Transverse colon (tissue), 4 donors: ENCODE results near the gene CTSF. TPM values are rescaled to one million over a fixed set of nuclear protein-coding genes. Genes with fewer than 3 reads are reported as not detected.

Source experiments
- DNase-seq: peaks from one replicate; pipeline ENCODE4 v3.0.0-alpha.2; 2019
- H3K27ac ChIP-seq, 4 donors: fragments of 200-600 bp; sonication (generic); 2 replicates each; pipeline ENCODE4 v1.5.1; 2016 to 2018; ENCODE audit warnings: inconsistent platforms in 4 of 4
- H3K27me3 ChIP-seq: fragments of 200-600 bp; sonication (generic); 2 replicates; pipeline ENCODE4 v1.5.1; 2017; ENCODE audit warnings: inconsistent platforms
- H3K36me3 ChIP-seq, 4 donors: fragments of 200-600 bp; sonication (generic); 2 replicates each; pipeline ENCODE4 v1.5.1; 2017 to 2019; ENCODE audit warnings: inconsistent platforms in 4 of 4
- H3K4me1 ChIP-seq, 4 donors: fragments of 200-600 bp; sonication (generic); 2 replicates each; pipeline ENCODE4 v1.5.1; 2017 to 2020; ENCODE audit warnings: inconsistent platforms in 4 of 4
- H3K4me3 ChIP-seq, 4 donors: fragments of 200-600 bp; sonication (generic); 1 replicate in 1 of 4; 2 replicates in 3 of 4; pipeline versions ENCODE4 v1.5.1 to v1.6.1; 2017 to 2019; ENCODE audit warnings: inconsistent platforms in 4 of 4
- H3K9me3 ChIP-seq, 2 donors: fragments of 200-600 bp; sonication (generic); 2 replicates each; pipeline ENCODE4 v1.5.1; 2017 to 2019; ENCODE audit warnings: inconsistent platforms in 2 of 2
- EP300 ChIP-seq: sonication (generic); formaldehyde crosslinking; IDR thresholded peaks from one replicate; pipeline ENCODE4 v1.6.1; 2017; ENCODE audit warnings: antibody characterized with exemption, low read depth
- POLR2A ChIP-seq: fragments of 450-650 bp; IDR thresholded peaks from one replicate; pipeline ENCODE4 v1.6.1; 2016; ENCODE audit warnings: antibody characterized with exemption, mild to moderate bottlenecking, moderate library complexity
- POLR2AphosphoS5 ChIP-seq, 3 donors: sonication (generic); formaldehyde crosslinking; IDR thresholded peaks; one replicate each; pipeline ENCODE4 v1.6.1; 2016; ENCODE audit warnings: antibody characterized with exemption in 3 of 3
- WGBS, 2 donors: methylation state at CpG; one replicate each; pipeline ENCODE4 v1.1.5; 2018; ENCODE audit warnings: low coverage in 1 of 2; 5-methylcytosine and 5-hydroxymethylcytosine counted together
- in situ Hi-C, 4 donors: fragments of 200-750 bp; cut with MboI; loops; one replicate each; pipeline versions ENCODE4 v1.15.0 to v1.15.1; 2017; ENCODE audit warnings: low sequenced_read_pairs in 3 of 4, low pct_ligation_motif_present in 1 of 4, low pct_unique_long_range_greater_than_20kb in 1 of 4
- intact Hi-C: fragments of 100-400 bp; cut with DNase I; formaldehyde crosslinking; loops from one replicate; pipeline ENCODE4 v1.15.1; 2023; ENCODE audit warnings: low total_unique reads
- total RNA-seq, 4 donors: library from RNA; depleted of rRNA; stranded (reverse); fragments of >200 nt; gene quantifications; one replicate each; pipeline ENCODE4 v1.1.0, GENCODE V29; 2016
- TF ChIP-seq, protein P1 (sequence below), 5 experiments: fragments of 200-600 bp in 3 of 5; fragments of 450-650 bp in 2 of 5; sonication (generic) in 3 of 5; IDR thresholded peaks; 1 replicate in 2 of 5; 2 replicates in 3 of 5; pipeline ENCODE4 v1.5.1; 2016 to 2017; ENCODE audit warnings: antibody characterized with exemption in 5 of 5, inconsistent platforms in 3 of 5, mild to moderate bottlenecking in 2 of 5, moderate library complexity in 1 of 5

CTSF gene
- total RNA-seq, 4 donors from 2014 or later: 23.5 to 80.6 (median 39.0) TPM

DNA sequence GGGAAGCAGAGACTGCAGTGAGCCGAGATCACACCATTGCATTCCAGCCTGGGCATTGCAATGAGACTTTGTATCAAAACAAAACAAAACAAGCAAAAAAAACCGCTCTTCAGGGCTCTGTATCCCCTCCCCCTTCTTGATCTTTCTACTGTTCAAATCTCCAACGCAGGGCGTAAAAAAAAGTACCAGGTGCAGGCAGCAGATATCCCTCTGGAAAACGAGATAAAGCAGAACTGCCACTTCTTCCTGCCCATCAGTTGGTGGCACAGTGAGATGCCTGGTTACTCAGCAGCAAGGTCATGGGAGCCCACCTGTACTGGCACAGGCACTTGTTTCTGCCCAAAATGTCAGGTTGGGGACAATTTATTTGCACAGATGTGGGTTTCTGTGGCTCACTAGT is 35.7 kb upstream of the CTSF start:
- intact Hi-C loops: no loop called here
- Histone ChIP-seq H3K4me3 (no peak overlapping the region), H3K27me3 (no peaks in the 10 kb centered on the region), H3K9me3 (no peaks in the 10 kb centered on the region), H3K4me1 (peaks cover 15 to 30% (median 22%) of the 10 kb centered on the region in 4 donors), H3K27ac (no peak overlapping the region), H3K36me3 (no peaks in the 10 kb centered on the region)
- DNase-seq: no peak
- WGBS, 2 donors: 87 to 89% methylated on average over 5 of the region's 5 CpGs
- in situ Hi-C loops: no loop called here
- TF ChIP-seq EP300: no peak
- TF ChIP-seq, protein P1, sequence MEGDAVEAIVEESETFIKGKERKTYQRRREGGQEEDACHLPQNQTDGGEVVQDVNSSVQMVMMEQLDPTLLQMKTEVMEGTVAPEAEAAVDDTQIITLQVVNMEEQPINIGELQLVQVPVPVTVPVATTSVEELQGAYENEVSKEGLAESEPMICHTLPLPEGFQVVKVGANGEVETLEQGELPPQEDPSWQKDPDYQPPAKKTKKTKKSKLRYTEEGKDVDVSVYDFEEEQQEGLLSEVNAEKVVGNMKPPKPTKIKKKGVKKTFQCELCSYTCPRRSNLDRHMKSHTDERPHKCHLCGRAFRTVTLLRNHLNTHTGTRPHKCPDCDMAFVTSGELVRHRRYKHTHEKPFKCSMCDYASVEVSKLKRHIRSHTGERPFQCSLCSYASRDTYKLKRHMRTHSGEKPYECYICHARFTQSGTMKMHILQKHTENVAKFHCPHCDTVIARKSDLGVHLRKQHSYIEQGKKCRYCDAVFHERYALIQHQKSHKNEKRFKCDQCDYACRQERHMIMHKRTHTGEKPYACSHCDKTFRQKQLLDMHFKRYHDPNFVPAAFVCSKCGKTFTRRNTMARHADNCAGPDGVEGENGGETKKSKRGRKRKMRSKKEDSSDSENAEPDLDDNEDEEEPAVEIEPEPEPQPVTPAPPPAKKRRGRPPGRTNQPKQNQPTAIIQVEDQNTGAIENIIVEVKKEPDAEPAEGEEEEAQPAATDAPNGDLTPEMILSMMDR (IDR thresholded peaks at IDR 0.05): no peak
- TF ChIP-seq POLR2A: no peak
- no peak for TF ChIP-seq POLR2AphosphoS5 (IDR thresholded peaks at IDR 0.05)

DNA sequence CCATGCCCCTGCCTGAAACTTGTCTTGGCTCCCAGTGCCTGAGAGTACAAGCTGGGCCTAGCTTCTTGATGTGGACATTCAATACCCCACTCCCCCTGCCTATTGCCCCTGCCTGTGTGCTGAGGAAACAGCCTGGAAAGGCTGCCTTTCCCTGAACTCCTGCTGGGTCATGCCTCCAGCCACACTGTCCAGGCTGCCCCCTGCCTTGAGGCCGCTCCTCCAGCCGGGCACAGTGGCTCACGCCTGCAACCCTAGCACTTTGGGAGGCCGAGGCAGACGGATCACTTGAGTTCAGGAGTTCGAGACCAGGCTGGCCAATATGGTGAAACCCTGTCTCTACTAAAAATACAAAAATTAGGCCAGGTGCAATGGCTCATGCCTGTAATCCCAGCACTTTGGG is 34.7 kb upstream of the CTSF start:
- Histone ChIP-seq H3K9me3 (no peaks in the 10 kb centered on the region), H3K36me3 (no peaks in the 10 kb centered on the region), H3K27ac (no peak overlapping the region), H3K4me1 (peaks cover 12 to 20% (median 17%) of the 10 kb centered on the region in 4 donors), H3K4me3 (no peak overlapping the region), H3K27me3 (no peaks in the 10 kb centered on the region)
- WGBS, 2 donors: 97% methylated on average over 6 of the region's 6 CpGs; no CpG with 5 or more reads in 1 of the 2 donors
- intact Hi-C loops: no loop called here
- in situ Hi-C loops: no loop called here
- TF ChIP-seq EP300: no peak
- TF ChIP-seq POLR2A: no peak
- no peak for TF ChIP-seq POLR2AphosphoS5 (IDR thresholded peaks at IDR 0.05)
- TF ChIP-seq, protein P1 (IDR thresholded peaks at IDR 0.05): no peak
- no peak for DNase-seq

DNA sequence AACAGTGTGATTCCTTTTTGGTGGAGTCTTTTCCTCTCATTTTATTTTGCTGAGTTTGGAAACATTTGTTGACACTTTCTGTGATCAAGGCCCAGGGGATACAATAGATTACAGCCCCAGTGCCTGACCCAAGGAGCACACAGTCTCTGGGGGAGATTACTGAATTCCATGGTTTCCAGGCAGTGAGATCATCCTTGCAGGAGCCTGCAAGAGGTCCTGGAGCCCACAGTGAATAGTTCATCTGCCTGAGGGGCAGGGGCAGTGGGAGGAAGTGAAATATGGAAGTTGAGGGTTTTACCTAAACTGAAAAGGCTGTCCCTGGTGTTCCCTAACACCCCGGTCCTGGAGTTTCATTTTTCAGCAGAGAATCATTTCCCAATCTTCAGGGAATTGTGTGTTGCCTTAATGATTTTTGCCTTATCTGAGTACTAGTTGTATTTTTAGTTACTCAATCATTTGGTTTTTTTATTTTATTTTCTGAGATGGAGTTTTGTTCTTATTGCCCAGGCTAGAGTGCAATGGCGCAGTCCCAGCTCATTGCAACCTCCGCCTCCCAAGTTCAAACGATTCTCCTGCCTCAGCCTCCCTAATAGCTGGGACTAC is 32.3 kb upstream of the CTSF start:
- DNase-seq: no peak
- Histone ChIP-seq H3K36me3 (no peaks in the 10 kb centered on the region), H3K4me3 (no peak overlapping the region), H3K4me1 (peaks cover 0 to 5% (median 2%) of the 10 kb centered on the region in 4 donors), H3K9me3 (no peaks in the 10 kb centered on the region), H3K27ac (no peak overlapping the region), H3K27me3 (no peaks in the 10 kb centered on the region)
- in situ Hi-C loops (no loop called here), intact Hi-C loops (no loop called here)
- TF ChIP-seq POLR2A (no peak), EP300 (no peak), POLR2AphosphoS5 (IDR thresholded peaks at IDR 0.05) (no peak)
- TF ChIP-seq, protein P1 (IDR thresholded peaks at IDR 0.05): no peak
- 90 to 97% methylated on average over 3 to 4 of the region's 4 CpGs for WGBS, 2 donors

DNA sequence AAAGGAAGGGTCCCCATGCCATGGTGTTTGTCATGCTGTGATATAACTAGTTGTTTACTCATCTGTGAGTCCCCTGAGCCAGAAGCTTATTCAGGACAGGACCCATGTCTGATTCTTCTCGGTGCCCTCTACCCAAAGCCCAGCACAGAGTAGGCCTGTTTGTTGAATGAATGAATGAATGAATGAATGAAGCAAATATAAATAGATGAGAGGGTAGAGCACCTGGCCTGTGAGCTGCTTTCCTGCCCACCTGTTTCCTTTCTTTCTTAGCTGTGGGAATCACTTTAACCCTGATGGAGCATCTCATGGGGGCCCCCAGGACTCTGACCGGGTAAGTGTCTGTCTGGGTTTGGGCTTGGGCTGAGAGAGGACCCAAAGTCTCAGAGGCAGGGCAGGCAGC is 31.8 kb upstream of the CTSF start:
- intact Hi-C loops: no loop called here
- in situ Hi-C loops: no loop called here
- 83% methylated on average over 2 of the region's 2 CpGs; no CpG with 5 or more reads in 1 of the 2 donors for WGBS, 2 donors
- no peak for TF ChIP-seq POLR2A
- TF ChIP-seq EP300: no peak
- TF ChIP-seq, protein P1 (IDR thresholded peaks at IDR 0.05): no peak
- no peak for TF ChIP-seq POLR2AphosphoS5 (IDR thresholded peaks at IDR 0.05)
- no peaks in the 10 kb centered on the region for H3K36me3 ChIP-seq
- H3K27ac ChIP-seq: no peak overlapping the region
- H3K27me3 ChIP-seq: no peaks in the 10 kb centered on the region
- no peaks in the 10 kb centered on the region for H3K9me3 ChIP-seq
- DNase-seq: no peak
- no peak overlapping the region for H3K4me3 ChIP-seq
- H3K4me1 ChIP-seq: peaks cover 3 to 10% (median 7%) of the 10 kb centered on the region in 4 donors
